CD4-positive, alpha-beta T cell treated with Interleukin-17A for 1 hour (primary cell): ENCODE measurements around the gene F2RL1.
A peak's percentile ranks its signal among the peaks of the same experiment; 100 is the strongest.
"Not testable (repeated sequence)": the region's sequence is repeated elsewhere in the genome, so short reads cannot be mapped to it uniquely, and the experiment has no call there.

Experiments used
- DNase-seq: peaks from one replicate; pipeline ENCODE4 v3.0.0-alpha.2; 2020

F2RL1 gene

GRCh38 chr5:76807296-76807695 is 11.5 kb upstream of the F2RL1 start:
- DNase-seq, result no peak

DNA sequence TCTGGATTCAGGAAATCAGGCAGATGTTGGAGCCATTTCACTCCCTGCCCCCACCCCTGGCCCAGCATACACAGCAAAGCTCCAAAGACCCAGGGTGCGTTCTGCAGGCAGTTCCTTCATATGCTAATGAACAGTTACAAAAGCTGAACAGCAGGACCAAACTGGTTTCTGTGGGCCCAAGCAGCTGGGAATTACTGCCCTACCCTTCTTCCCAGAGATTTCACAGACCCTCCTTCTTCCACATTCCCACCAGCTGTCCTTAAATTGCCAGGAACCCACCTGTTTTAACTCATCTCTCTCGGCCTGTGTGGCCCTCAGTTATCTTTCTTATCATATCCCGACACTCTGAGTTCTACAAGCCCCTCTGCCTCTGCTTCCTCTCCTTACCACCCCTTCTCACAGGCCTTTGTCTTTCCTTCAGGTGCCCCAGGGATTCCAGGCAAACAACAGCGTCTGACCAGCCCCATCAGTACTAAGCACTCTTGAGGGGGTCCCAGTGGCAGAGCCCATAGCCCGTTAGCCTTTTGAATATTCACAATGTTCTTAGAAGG is 10.6 kb upstream of the F2RL1 start:
- DNase-seq, result no peak

DNA sequence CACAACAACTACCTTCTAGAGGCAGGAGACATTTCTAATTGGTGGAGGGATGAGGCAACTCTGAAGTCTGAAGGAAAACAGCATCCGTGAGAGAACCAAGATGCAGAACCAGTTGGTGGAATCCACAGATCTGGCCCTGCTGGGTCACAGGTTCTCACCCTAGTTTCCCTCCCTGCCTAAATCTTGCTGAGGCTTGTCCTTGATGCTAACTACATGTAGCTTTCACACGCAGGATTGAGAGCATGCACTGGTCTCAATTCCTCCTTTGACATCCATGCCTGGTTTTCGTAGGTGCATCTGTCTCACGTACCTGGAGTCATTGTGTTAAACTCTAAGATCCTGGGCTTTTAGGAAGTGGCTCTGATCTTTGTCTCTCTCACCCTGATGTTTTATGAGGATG is 9.7 kb upstream of the F2RL1 start:
- no peak for DNase-seq

- DNase-seq, result no peak
Measured at GRCh38 chr5:76810236-76810635, 8.6 kb upstream of the F2RL1 start.

GRCh38 chr5:76811214-76811613 is 7.6 kb upstream of the F2RL1 start:
- no peak for DNase-seq

DNA sequence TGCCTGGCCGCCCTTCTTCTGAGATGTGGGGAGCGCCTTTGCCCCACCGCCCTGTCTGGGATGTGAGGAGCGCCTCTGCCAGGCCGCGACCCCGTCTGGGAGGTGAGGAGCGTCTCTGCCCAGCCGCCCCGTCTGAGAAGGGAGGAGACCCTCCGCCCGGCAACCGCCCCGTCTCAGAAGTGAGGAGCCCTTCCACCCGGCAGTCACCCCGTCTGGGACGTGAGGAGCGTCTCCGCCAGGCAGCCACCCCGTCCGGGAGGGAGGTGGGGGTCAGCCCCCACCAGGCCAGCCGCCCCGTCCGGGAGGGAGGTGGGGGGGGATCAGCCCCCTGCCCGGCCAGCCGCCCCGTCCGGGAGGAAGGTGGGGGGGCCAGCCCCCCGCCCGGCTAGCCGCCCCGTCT is 6.6 kb upstream of the F2RL1 start:
- DNase-seq, result not testable (repeated sequence)

DNA sequence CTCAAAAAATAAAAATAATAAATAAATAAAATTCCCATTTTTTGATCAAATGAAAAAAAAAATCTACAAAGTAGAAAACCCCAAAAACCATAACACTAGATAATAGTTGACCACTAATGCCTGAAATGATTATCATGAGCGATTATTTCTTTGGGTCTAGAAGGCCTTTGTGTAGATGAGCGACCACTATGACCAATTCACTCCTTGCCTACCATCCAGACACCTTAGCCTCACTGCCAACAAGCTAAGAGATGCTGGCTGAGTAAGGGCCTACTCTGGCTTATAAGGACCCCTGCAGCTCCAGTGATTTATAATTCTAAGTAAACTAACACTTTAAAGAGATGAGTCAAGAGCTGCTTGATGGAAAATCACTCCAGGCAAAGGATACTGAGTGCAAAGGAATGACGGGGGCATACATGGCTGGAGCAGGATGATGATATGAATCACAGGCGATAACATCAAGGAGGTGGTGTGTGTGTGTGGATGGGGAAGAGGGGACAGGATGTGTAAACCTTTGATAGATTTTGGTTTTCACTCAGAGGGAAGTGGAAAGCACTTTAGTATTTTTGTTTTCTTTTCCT is 4.8 kb upstream of the F2RL1 start:
- no peak for DNase-seq

GRCh38 chr5:76816110-76816831 is 2.6 kb upstream of the F2RL1 start:
- DNase-seq, result no peak

DNA sequence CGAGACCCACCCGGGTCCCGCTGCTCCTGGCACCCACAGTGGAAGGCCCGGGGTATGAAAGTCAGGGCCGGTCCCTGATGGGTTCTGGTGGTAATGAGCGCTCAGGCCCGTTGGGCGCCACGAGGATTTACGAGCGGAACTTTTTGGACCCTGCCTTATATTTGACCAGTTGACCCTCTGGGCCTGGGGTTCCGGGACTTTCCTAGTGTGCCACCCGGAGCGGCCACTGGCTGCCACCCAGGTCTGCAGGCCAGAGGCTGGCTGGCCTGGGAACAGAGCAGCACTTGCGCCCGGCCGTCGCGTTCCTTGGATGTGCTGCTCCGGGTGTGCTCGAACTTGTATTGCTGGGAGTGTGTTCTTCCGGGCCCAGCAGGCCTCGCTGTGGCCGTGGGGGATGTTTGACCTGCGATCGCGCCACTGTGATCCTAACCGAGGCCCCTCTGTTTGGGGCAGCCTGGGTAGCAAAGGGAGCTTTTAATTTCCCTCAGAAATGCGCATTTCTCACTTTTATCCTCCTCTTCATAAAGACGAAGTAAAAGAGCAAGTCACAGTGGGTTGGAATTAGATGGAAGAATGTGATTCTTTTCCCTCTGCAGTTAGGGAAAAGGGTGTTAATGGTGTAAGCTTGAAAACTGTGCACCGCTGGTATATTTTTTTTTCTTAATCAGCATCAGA is 1.2 kb downstream of the F2RL1 start:
- no peak for DNase-seq

DNA sequence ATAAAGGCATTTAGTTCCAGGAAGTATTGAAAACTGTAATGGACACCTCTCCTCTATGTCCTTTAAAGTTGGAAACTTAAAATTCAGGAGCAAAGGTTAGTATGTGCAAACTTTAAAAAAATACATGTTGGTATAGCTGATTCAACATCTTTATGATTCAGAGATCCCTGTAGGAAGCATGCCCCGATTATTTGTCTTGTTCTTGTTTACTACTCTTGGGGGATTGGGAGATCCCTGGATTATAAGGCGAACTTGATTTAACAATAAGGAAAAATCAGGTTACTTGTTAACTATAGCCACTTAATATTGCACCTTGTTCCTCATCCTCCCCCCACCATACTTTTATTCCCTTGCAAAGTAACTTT is 1.7 kb downstream of the F2RL1 start:
- DNase-seq, result no peak

GRCh38 chr5:76821136-76821535 is 2.3 kb downstream of the F2RL1 start:
- DNase-seq, result no peak

- not testable (repeated sequence) for DNase-seq
Measured at GRCh38 chr5:76822105-76822731, 3.4 kb downstream of the F2RL1 start.

DNA sequence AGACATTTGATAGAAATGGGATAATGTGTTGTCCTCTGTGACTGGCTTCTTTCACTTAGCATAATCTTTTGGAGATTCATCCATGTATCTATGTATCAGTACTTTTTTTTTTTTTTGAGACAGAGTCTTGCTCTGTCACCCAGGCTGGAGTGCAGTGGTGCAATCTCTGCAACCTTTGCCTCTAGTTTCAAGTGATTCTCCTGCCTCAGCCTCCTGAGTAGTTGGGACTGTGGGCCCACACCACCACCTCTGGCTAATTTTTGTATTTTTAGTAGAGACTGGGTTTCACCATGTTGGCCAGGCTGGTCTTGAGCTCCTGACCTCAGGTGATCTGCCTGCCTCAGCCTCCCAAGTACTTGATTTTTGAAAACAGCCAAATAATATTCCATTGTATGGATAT is 7.6 kb downstream of the F2RL1 start:
- not testable (repeated sequence) for DNase-seq

DNA sequence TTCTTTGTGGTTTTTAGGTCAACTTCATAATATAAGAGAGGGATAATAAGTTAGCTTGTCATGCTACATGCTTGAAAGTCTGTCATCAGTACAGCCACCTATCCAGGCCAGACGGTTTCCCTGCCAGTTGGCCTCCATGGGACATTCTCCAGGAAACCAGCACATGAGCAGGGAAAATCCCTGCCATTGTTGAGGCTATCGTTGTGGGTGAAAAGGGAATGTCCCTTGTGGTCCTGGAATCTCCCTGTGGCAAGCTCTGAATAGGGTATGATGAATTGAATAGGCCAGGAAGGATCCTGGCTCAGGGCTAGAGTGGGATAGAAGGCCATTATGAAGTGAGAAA is 12.3 kb downstream of the F2RL1 start:
- DNase-seq, result no peak

- DNase-seq, result no peak
Measured at GRCh38 chr5:76836181-76836580, 17.4 kb downstream of the F2RL1 start.

- no peak for DNase-seq
Measured at GRCh38 chr5:76836585-76836984, 17.8 kb downstream of the F2RL1 start.

DNA sequence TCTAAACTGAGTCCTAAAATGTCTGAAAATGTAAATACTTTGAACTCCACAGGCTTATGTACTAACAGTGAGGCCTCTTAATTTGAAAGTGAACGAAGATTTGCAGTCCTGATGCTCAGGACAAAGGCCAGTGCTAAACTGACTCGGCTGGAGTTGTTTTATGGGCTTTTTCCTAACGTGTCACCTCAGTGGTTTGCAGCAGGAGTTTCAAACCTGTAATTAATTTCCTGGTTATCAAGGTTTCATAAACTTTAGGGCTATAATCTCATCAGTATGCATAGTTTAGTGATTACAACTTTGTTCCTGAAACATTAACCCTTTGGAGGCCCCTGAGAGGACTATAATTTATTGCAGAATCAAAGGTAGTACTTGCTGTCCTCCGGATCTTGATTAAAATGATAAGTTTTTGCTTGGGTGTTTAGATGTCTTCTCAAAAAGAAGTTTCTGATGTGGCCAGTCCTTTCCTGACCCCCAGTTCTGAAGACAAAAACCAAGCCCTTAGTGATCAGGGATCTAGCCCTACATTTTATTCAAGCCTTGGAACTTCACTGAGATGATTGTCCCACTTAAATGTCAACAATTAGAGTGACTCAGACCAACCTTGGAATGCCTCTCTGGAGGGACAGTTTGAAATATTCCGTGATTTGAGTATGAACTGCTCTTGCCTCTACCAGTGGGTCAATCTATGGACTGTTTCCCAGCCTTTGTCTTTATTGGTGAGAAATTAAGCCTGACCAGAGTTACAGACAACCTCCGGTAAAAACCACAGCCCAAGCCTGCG is 19.8 kb downstream of the F2RL1 start:
- DNase-seq, result no peak

GRCh38 chr5:76841361-76841760 is 22.5 kb downstream of the F2RL1 start:
- no peak for DNase-seq

- DNase-seq, result no peak
Measured at GRCh38 chr5:76845890-76846289, 27.1 kb downstream of the F2RL1 start.

GRCh38 chr5:76849419-76850291 is 30.8 kb downstream of the F2RL1 start, which contains the start of gene S100Z:
Gene S100Z (plus strand): TSS chr5:76850014. CDS start chr5:76875360, 25,346 bp downstream.
- peak; percentile 45 for DNase-seq

DNA sequence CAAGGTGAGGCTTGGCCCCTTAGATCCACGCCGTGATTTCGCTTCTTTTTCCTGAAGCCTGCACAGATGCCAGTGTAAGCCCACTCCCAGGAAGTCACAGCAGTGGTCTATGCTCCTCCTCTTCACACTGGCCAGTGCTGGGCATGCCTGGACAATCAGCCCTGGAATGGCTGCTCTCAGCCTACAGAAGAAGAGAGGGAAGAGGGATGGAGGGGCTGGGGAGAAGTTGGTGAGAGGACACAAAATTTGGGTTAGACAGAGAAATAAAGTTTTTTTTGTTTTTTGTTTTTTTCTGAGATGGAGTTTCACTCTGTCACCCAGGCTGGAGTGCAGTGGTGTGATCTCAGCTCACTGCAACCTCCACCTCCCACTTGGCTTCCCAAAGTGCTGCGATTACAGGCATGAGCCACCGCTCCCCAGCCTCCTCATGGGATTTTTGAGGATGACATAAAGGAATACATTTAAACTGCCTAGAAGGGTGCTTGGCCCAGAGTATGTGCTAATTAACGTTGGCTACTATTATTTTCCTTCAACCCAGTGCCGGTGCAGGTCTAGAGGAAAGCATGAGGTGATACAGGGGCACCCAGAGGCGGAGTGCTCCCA is 31.8 kb downstream of the F2RL1 start:
- no peak for DNase-seq
